ENCODE measurements around the gene SPATA2. TPM values are rescaled to one million over a fixed set of nuclear protein-coding genes. Genes with fewer than 3 reads are reported as not detected.

The SPATA2 gene
- total RNA-seq, 1 experiment from 2014 or later: 16.0 TPM

- intact Hi-C loops (cut with micrococcal nuclease; ENCODE audit: unreplicated experiment): no loop called here
- CTCF ChIA-PET: interaction anchor here (0.5 to 0.6 kb wide), 2 partner anchors 295 to 399 kb away, joined by 3 read pairs; no protein-coding TSS in a partner anchor
- Mint-ChIP-seq H3K4me1 (ENCODE audit: low read depth, unreplicated experiment) (peaks cover 42% of the 10 kb centered on the region), H3K9me3 (ENCODE audit: low read depth, unreplicated experiment) (no peaks in the 10 kb centered on the region), H3K36me3 (ENCODE audit: insufficient read depth, unreplicated experiment) (peaks cover 37% of the 10 kb centered on the region), H3K27me3 (ENCODE audit: unreplicated experiment) (no peaks in the 10 kb centered on the region), H3K27ac (ENCODE audit: unreplicated experiment) (peak overlapping the region; percentile 15), H3K4me3 (ENCODE audit: low read depth, unreplicated experiment) (no peak overlapping the region)
- TF ChIP-seq CTCF (IDR thresholded peaks at IDR 0.05; ENCODE audit: unreplicated experiment): no peak
- DNase-seq: no peak
- BruUV-seq (replicated peaks): no TSS peak
Measured at GRCh38 chr20:49918446-49918845, 3.1 kb upstream of the SPATA2 start.

GRCh38 chr20:49916146-49917002 is 1.0 kb upstream of the SPATA2 start:
- Mint-ChIP-seq H3K9me3 (ENCODE audit: low read depth, unreplicated experiment) (no peaks in the 10 kb centered on the region), H3K27me3 (ENCODE audit: unreplicated experiment) (no peaks in the 10 kb centered on the region), H3K27ac (ENCODE audit: unreplicated experiment) (peak overlapping the region; percentile 99), H3K4me1 (ENCODE audit: low read depth, unreplicated experiment) (peaks cover 42% of the 10 kb centered on the region), H3K4me3 (ENCODE audit: low read depth, unreplicated experiment) (peak overlapping the region; percentile 95), H3K36me3 (ENCODE audit: insufficient read depth, unreplicated experiment) (peaks cover 42% of the 10 kb centered on the region)
- BruUV-seq (replicated peaks): TSS peak; percentile 85
- CTCF ChIA-PET: interaction anchor here (0.6 to 2.0 kb wide), 18 partner anchors 9 to 771 kb away, joined by 3 to 12 read pairs (median 4); partner anchors contain the start of gene RNF114
- intact Hi-C loops (cut with micrococcal nuclease; ENCODE audit: unreplicated experiment): no loop called here
- DNase-seq: peak; percentile 85
- no peak for TF ChIP-seq CTCF (IDR thresholded peaks at IDR 0.05; ENCODE audit: unreplicated experiment)

- no peak for TF ChIP-seq CTCF (IDR thresholded peaks at IDR 0.05; ENCODE audit: unreplicated experiment)
- intact Hi-C loops (cut with micrococcal nuclease; ENCODE audit: unreplicated experiment): no loop called here
- Mint-ChIP-seq H3K27me3 (ENCODE audit: unreplicated experiment) (no peaks in the 10 kb centered on the region), H3K9me3 (ENCODE audit: low read depth, unreplicated experiment) (no peaks in the 10 kb centered on the region), H3K4me3 (ENCODE audit: low read depth, unreplicated experiment) (peak overlapping the region; percentile 95), H3K36me3 (ENCODE audit: insufficient read depth, unreplicated experiment) (peaks cover 42% of the 10 kb centered on the region), H3K4me1 (ENCODE audit: low read depth, unreplicated experiment) (peaks cover 55% of the 10 kb centered on the region), H3K27ac (ENCODE audit: unreplicated experiment) (peak overlapping the region; percentile 99)
- DNase-seq: no peak
- no TSS peak for BruUV-seq (replicated peaks)
- CTCF ChIA-PET: interaction anchor here (1.3 to 2.0 kb wide), 2 partner anchors 10 to 21 kb away, joined by 4 to 12 read pairs; partner anchors contain the start of gene RNF114
Measured at GRCh38 chr20:49915118-49915379, 280 bp downstream of the SPATA2 start.

- Mint-ChIP-seq H3K4me1 (ENCODE audit: low read depth, unreplicated experiment) (peaks cover 60% of the 10 kb centered on the region), H3K4me3 (ENCODE audit: low read depth, unreplicated experiment) (peak overlapping the region; percentile 95), H3K36me3 (ENCODE audit: insufficient read depth, unreplicated experiment) (peaks cover 46% of the 10 kb centered on the region), H3K27ac (ENCODE audit: unreplicated experiment) (peak overlapping the region; percentile 99), H3K27me3 (ENCODE audit: unreplicated experiment) (no peaks in the 10 kb centered on the region), H3K9me3 (ENCODE audit: low read depth, unreplicated experiment) (no peaks in the 10 kb centered on the region)
- no peak for TF ChIP-seq CTCF (IDR thresholded peaks at IDR 0.05; ENCODE audit: unreplicated experiment)
- BruUV-seq (replicated peaks): TSS peak; percentile 27
- intact Hi-C loops (cut with micrococcal nuclease; ENCODE audit: unreplicated experiment): no loop called here
- CTCF ChIA-PET: interaction anchor here (0.7 to 1.6 kb wide), 6 partner anchors 10 to 988 kb away, joined by 3 to 5 read pairs (median 4); no protein-coding TSS in a partner anchor
- DNase-seq: no peak
Measured at GRCh38 chr20:49914310-49915117, 815 bp downstream of the SPATA2 start.
